WERI-Rb-1 (cell line): Measurements from ENCODE around the gene SSBP4.

Experiments
- DNase-seq: peaks from one replicate; pipeline ENCODE4 v3.0.0-alpha.2; 2020
- H3K27ac ChIP-seq: fragments of 250-450 bp; sonication (Bioruptor Pico); 2 replicates; pipeline ENCODE4 v1.5.1; 2020; ENCODE audit warnings: mild to moderate bottlenecking, moderate library complexity
- H3K27me3 ChIP-seq: fragments of 250-450 bp; sonication (Bioruptor Pico); 2 replicates; pipeline ENCODE4 v1.5.1; 2021; ENCODE audit warnings: mild to moderate bottlenecking, low read depth, moderate library complexity; ENCODE audit not compliant: insufficient read depth, severe bottlenecking
- H3K36me3 ChIP-seq: fragments of 250-450 bp; sonication (Bioruptor Pico); 2 replicates; pipeline ENCODE4 v1.5.1; 2020; ENCODE audit warnings: mild to moderate bottlenecking, moderate library complexity
- H3K4me3 ChIP-seq: 2 replicates; pipeline ENCODE4 v1.5.1; 2011; ENCODE audit warnings: low read depth, mild to moderate bottlenecking, control low read depth, low read length
- H3K9me3 ChIP-seq: fragments of 250-450 bp; sonication (Bioruptor Pico); 2 replicates; pipeline ENCODE4 v1.5.1; 2021; ENCODE audit warnings: mild to moderate bottlenecking, moderate library complexity; ENCODE audit not compliant: severe bottlenecking
- CTCF ChIP-seq: IDR thresholded peaks from 2 replicates; pipeline ENCODE4 v1.5.1; 2011; ENCODE audit warnings: low read depth, mild to moderate bottlenecking, control low read depth, inconsistent platforms, low read length

The SSBP4 gene

GRCh38 chr19:18478545-18479311, 59.5 kb downstream of the SSBP4 start:
- Histone ChIP-seq H3K9me3 (no peaks in the 10 kb centered on the region), H3K36me3 (no peaks in the 10 kb centered on the region), H3K4me3 (no peak overlapping the region), H3K27ac (peak overlapping the region; percentile 44), H3K27me3 (no peaks in the 10 kb centered on the region)
- DNase-seq, result peak; percentile 40
- TF ChIP-seq CTCF, result no peak

- H3K9me3 ChIP-seq, result no peaks in the 10 kb centered on the region
- H3K27me3 ChIP-seq, result no peaks in the 10 kb centered on the region
- H3K4me3 ChIP-seq, result no peak overlapping the region
- no peak for TF ChIP-seq CTCF
- H3K36me3 ChIP-seq, result no peaks in the 10 kb centered on the region
- peak; percentile 33 for DNase-seq
- peak overlapping the region; percentile 46 for H3K27ac ChIP-seq
These were observed 61.0 kb downstream of the SSBP4 start for GRCh38 chr19:18480006-18480691.

- Histone ChIP-seq H3K27me3 (no peaks in the 10 kb centered on the region), H3K4me3 (no peak overlapping the region), H3K27ac (no peak overlapping the region), H3K36me3 (no peaks in the 10 kb centered on the region), H3K9me3 (no peaks in the 10 kb centered on the region)
- DNase-seq, result no peak
- TF ChIP-seq CTCF, result no peak
These were observed 62.5 kb downstream of the SSBP4 start for GRCh38 chr19:18481505-18482222.

- H3K9me3 ChIP-seq, result no peaks in the 10 kb centered on the region
- H3K27me3 ChIP-seq, result no peaks in the 10 kb centered on the region
- no peak for TF ChIP-seq CTCF
- H3K4me3 ChIP-seq, result no peak overlapping the region
- no peak for DNase-seq
- no peaks in the 10 kb centered on the region for H3K36me3 ChIP-seq
- H3K27ac ChIP-seq, result no peak overlapping the region
These were observed 64.1 kb downstream of the SSBP4 start for GRCh38 chr19:18483119-18483890.
